K562 (cell line): ENCODE measurements around the gene SLC1A4. TPM values are rescaled to one million over a fixed set of nuclear protein-coding genes. Genes with fewer than 3 reads are reported as not detected.

Experiments
- CBX1 ChIP-seq: sonication (generic); IDR thresholded peaks from 2 replicates; pipeline ENCODE4 v1.6.1; 2016; ENCODE audit warnings: antibody characterized with exemption, low read depth, mild to moderate bottlenecking
- ELF4 ChIP-seq: fragments of 450-650 bp; formaldehyde crosslinking; IDR thresholded peaks from 2 replicates; pipeline ENCODE4 v1.4.0; 2022; ENCODE audit warnings: missing genetic modification characterization
- ETV1 ChIP-seq: fragments of 450-650 bp; conservative IDR thresholded peaks from 2 replicates; pipeline ENCODE4 v1.6.1; 2016; ENCODE audit warnings: missing genetic modification characterization, control low read depth, low read depth, missing compliant biosample characterization
- JUNB ChIP-seq: fragments of 450-650 bp; formaldehyde crosslinking; conservative IDR thresholded peaks from 2 replicates; pipeline ENCODE4 v1.4.0; 2020; ENCODE audit warnings: mild to moderate bottlenecking
- JUND ChIP-seq, 2 experiments: IDR thresholded peaks; 2 replicates in 1 of 2; 3 replicates in 1 of 2; pipeline ENCODE4 v1.6.1; 2011; ENCODE audit warnings: borderline replicate concordance in 2 of 2, low read depth in 2 of 2, low read length in 2 of 2, improper control_type of control experiment in 1 of 2, missing biosample characterization in 1 of 2, missing genetic modification characterization in 1 of 2, missing genetic modification reagents in 1 of 2
- MCM2 ChIP-seq: fragments of 450-650 bp; IDR thresholded peaks from 2 replicates; pipeline ENCODE4 v1.6.1; 2017; ENCODE audit warnings: low read depth, mild to moderate bottlenecking
- PHTF2 ChIP-seq: fragments of 250-450 bp; sonication (Bioruptor Pico); IDR thresholded peaks from 2 replicates; pipeline ENCODE4 v1.5.0; 2021; ENCODE audit warnings: mild to moderate bottlenecking
- POLR3A ChIP-seq: IDR thresholded peaks from 2 replicates; pipeline ENCODE4 v1.6.1; 2011; ENCODE audit warnings: borderline replicate concordance, mild to moderate bottlenecking, moderate library complexity; ENCODE audit not compliant: insufficient read length, insufficient read depth; ENCODE audit errors: extremely low read depth
- RBM22 ChIP-seq: fragments of 200-400 bp; formaldehyde crosslinking; IDR thresholded peaks from 2 replicates; pipeline ENCODE4 v1.6.1; 2018; ENCODE audit warnings: low read length, low read depth; ENCODE audit not compliant: poor library complexity, severe bottlenecking
- SMARCA4 ChIP-seq: fragments of 450-650 bp; IDR thresholded peaks from 2 replicates; pipeline ENCODE4 v1.6.1; 2016
- SRSF7 ChIP-seq: fragments of 200-400 bp; formaldehyde crosslinking; optimal IDR thresholded peaks from 2 replicates; pipeline ENCODE3; 2017; ENCODE audit warnings: mild to moderate bottlenecking, low read depth, low read length
- TAF7 ChIP-seq: fragments of 450-650 bp; IDR thresholded peaks from 2 replicates; pipeline ENCODE4 v1.6.1; 2016; ENCODE audit warnings: missing genetic modification characterization, missing compliant biosample characterization
- ZNF232 ChIP-seq: sonication (generic); formaldehyde crosslinking; IDR thresholded peaks from 2 replicates; pipeline ENCODE4 v1.8.0; 2022; ENCODE audit warnings: mild to moderate bottlenecking, missing genetic modification reagents
- ZNF3 ChIP-seq: fragments of 250-450 bp; sonication (Bioruptor Pico); IDR thresholded peaks from 2 replicates; pipeline ENCODE4 v1.5.0; 2021; ENCODE audit warnings: mild to moderate bottlenecking, moderate library complexity
- ZNF589 ChIP-seq: fragments of 200-800 bp; sonication (Bioruptor generic); IDR thresholded peaks from 2 replicates; pipeline ENCODE4 v1.6.1; 2016; ENCODE audit warnings: low read depth, missing genetic modification characterization, missing compliant biosample characterization
- polyA plus RNA-seq, 8 experiments: library from polyadenylated mRNA; depleted of rRNA in 4 of 8; stranded (reverse) in 5 of 8; unstranded in 3 of 8; fragments of >200 nt; fragmentation: Nextera tagmentation in 2 of 8; fragmentation: Illumina TruSeq in 1 of 8; extraction: Ambion mirVana in 2 of 8; extraction: Trizol in 1 of 8; gene quantifications; 2 replicates each; pipeline versions ENCODE4 v1.2.1 to v1.2.3, GENCODE V29; 2011 to 2014; ENCODE audit warnings: inconsistent platforms in 1 of 8, missing spikeins in 1 of 8
- total RNA-seq, 7 experiments: library from RNA; depleted of rRNA in 6 of 7; stranded (reverse); fragments of >200 nt in 6 of 7; fragmentation: Illumina TruSeq in 2 of 7; extraction: Trizol in 2 of 7; gene quantifications; 2 replicates each; pipeline versions ENCODE4 v1.2.1 to v1.2.3, GENCODE V29; 2011 to 2021; ENCODE audit warnings: low replicate concordance in 1 of 7
- TF ChIP-seq, protein P1 (sequence below): fragments of 250-450 bp; sonication (Bioruptor Pico); IDR thresholded peaks from 2 replicates; pipeline ENCODE4 v1.8.0; 2022; ENCODE audit warnings: moderate library complexity, mild to moderate bottlenecking, inconsistent platforms
- TF ChIP-seq, protein P2 (sequence below): fragments of 200-400 bp; formaldehyde crosslinking; IDR thresholded peaks from 2 replicates; pipeline ENCODE4 v1.6.1; 2017; ENCODE audit warnings: mild to moderate bottlenecking, low read depth, low read length, moderate library complexity
- TF ChIP-seq, protein P3 (sequence below), 2 experiments: IDR thresholded peaks in 1 of 2; conservative IDR thresholded peaks in 1 of 2; 2 replicates each; pipeline ENCODE4 v1.6.1; 2016; ENCODE audit warnings: low read depth in 2 of 2, mild to moderate bottlenecking in 1 of 2, missing compliant biosample characterization in 1 of 2, missing genetic modification characterization in 1 of 2, moderate library complexity in 1 of 2
- TF ChIP-seq, protein P4 (sequence below): fragments of 250-450 bp; sonication (Bioruptor Pico); IDR thresholded peaks from 2 replicates; pipeline ENCODE4 v1.5.0; 2020; ENCODE audit warnings: mild to moderate bottlenecking

Gene SLC1A4
- total and polyA plus RNA-seq, 9 of the 15 experiments (the other 6 are each of a cell fraction or from before 2014, with no cell fraction given) = 4.4 to 24.0 (median 10.9) TPM

DNA sequence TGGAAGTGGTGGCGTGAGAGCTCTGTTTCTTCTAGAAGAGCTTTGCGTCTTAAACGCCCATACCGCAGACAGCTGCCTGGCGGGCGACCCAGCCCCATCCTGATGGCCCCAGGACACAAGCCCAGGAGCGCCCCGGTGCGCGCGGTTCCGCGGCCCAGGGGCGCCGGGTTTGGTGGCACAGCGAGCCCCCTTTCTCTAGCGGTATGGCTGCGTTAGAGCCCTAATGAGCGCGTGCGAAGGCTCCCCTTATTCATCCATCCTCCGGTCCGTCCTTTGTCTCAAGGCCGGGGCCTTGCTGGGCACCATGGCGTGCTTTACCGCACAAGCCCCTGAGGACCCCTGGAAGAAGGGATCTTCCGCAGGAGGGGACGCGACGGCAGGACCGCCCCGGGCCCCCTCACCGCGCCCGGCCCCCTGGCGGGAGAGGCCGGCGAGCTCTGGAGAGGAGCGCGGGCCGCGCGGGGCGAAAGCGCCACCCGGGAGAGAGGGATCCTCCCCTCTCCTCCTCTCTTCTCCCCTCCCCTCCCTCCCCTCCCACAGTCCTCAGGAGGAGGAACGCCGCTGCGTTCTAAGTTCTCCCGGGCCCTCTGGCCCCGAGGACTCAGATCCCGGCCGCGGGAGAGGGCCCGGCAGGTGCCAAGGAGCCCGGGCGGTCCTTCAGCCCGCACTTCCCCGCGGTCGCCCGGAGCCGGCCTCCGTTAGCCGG lies 626 bp upstream of the SLC1A4 start (continued):
- TF ChIP-seq JUND (IDR thresholded peaks at IDR 0.05; ENCODE audit: borderline replicate concordance, low read depth, low read length) = peak; percentile 26; the same call in 1 of the 2 replicates
- no peak for TF ChIP-seq JUND (tag; IDR thresholded peaks at IDR 0.05; ENCODE audit: borderline replicate concordance, low read depth, low read length)
- TF ChIP-seq TAF7 (tag) = no peak
- no peak for TF ChIP-seq SRSF7
- TF ChIP-seq, protein P1, sequence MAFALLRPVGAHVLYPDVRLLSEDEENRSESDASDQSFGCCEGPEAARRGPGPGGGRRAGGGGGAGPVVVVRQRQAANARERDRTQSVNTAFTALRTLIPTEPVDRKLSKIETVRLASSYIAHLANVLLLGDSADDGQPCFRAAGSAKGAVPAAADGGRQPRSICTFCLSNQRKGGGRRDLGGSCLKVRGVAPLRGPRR (CRISPR knock-in tag) = no peak
- TF ChIP-seq ETV1 = 0 out of 2 replicates have a peak, but pooled peaks have one; percentile 7
- TF ChIP-seq ZNF589 (CRISPR knock-in tag) = peak; percentile 58; the same call in 1 of the 2 replicates
- 0 out of 2 replicates have a peak, but pooled peaks have one; percentile 22 for TF ChIP-seq CBX1
- no peak for TF ChIP-seq ELF4 (CRISPR knock-in tag)
- TF ChIP-seq ZNF232 (CRISPR knock-in tag) = no peak
- no peak for TF ChIP-seq PHTF2 (CRISPR knock-in tag)
- no peak for TF ChIP-seq POLR3A
- TF ChIP-seq SMARCA4 = no peak
- peak; percentile 79 for TF ChIP-seq RBM22
- no peak for TF ChIP-seq JUNB (CRISPR knock-in tag)
- TF ChIP-seq, protein P2, sequence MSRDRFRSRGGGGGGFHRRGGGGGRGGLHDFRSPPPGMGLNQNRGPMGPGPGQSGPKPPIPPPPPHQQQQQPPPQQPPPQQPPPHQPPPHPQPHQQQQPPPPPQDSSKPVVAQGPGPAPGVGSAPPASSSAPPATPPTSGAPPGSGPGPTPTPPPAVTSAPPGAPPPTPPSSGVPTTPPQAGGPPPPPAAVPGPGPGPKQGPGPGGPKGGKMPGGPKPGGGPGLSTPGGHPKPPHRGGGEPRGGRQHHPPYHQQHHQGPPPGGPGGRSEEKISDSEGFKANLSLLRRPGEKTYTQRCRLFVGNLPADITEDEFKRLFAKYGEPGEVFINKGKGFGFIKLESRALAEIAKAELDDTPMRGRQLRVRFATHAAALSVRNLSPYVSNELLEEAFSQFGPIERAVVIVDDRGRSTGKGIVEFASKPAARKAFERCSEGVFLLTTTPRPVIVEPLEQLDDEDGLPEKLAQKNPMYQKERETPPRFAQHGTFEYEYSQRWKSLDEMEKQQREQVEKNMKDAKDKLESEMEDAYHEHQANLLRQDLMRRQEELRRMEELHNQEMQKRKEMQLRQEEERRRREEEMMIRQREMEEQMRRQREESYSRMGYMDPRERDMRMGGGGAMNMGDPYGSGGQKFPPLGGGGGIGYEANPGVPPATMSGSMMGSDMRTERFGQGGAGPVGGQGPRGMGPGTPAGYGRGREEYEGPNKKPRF = no peak
- TF ChIP-seq ZNF3 (CRISPR knock-in tag) = no peak
- TF ChIP-seq, protein P3, sequence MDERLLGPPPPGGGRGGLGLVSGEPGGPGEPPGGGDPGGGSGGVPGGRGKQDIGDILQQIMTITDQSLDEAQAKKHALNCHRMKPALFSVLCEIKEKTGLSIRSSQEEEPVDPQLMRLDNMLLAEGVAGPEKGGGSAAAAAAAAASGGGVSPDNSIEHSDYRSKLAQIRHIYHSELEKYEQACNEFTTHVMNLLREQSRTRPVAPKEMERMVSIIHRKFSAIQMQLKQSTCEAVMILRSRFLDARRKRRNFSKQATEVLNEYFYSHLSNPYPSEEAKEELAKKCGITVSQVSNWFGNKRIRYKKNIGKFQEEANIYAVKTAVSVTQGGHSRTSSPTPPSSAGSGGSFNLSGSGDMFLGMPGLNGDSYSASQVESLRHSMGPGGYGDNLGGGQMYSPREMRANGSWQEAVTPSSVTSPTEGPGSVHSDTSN (CRISPR knock-in tag; IDR thresholded peaks at IDR 0.05; ENCODE audit: low read depth) = no peak
- TF ChIP-seq, protein P3 (tag; conservative IDR thresholded peaks at IDR 0.05; ENCODE audit: low read depth) = no peak
- TF ChIP-seq MCM2 = no peak
- TF ChIP-seq, protein P4, sequence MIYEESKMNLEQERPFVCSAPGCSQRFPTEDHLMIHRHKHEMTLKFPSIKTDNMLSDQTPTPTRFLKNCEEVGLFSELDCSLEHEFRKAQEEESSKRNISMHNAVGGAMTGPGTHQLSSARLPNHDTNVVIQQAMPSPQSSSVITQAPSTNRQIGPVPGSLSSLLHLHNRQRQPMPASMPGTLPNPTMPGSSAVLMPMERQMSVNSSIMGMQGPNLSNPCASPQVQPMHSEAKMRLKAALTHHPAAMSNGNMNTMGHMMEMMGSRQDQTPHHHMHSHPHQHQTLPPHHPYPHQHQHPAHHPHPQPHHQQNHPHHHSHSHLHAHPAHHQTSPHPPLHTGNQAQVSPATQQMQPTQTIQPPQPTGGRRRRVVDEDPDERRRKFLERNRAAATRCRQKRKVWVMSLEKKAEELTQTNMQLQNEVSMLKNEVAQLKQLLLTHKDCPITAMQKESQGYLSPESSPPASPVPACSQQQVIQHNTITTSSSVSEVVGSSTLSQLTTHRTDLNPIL (CRISPR knock-in tag) = no peak
